Measurements from ENCODE around the gene CFAP77.

DNA sequence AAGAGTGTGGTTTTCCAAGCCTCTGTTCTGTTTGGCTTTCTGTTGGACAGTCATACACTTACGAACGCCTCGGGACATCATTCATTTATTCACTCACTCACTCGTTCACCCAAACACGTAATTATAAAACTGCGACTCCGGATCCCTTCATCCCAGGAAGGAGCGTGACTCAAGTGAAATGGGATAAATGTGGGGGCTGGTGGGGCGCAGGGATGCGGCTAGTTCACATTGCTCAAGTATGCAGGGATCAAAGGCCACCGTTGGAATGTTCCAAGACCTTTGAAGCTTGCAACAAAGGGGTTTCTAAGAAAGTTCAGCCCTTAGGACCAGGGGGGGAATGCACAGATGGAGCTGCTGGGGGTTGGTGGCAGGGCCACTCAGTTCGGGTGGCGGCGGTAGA lies 64.2 kb downstream of the CFAP77 start:
- TF ChIP-seq, protein P1, sequence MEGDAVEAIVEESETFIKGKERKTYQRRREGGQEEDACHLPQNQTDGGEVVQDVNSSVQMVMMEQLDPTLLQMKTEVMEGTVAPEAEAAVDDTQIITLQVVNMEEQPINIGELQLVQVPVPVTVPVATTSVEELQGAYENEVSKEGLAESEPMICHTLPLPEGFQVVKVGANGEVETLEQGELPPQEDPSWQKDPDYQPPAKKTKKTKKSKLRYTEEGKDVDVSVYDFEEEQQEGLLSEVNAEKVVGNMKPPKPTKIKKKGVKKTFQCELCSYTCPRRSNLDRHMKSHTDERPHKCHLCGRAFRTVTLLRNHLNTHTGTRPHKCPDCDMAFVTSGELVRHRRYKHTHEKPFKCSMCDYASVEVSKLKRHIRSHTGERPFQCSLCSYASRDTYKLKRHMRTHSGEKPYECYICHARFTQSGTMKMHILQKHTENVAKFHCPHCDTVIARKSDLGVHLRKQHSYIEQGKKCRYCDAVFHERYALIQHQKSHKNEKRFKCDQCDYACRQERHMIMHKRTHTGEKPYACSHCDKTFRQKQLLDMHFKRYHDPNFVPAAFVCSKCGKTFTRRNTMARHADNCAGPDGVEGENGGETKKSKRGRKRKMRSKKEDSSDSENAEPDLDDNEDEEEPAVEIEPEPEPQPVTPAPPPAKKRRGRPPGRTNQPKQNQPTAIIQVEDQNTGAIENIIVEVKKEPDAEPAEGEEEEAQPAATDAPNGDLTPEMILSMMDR (IDR thresholded peaks at IDR 0.05): no peak
- TF ChIP-seq POLR2AphosphoS5 (IDR thresholded peaks at IDR 0.05): no peak

Measured in prostate gland (tissue), 2 donors.